GM12878 (cell line): ENCODE measurements around the gene PRCD. TPM values are rescaled to one million over a fixed set of nuclear protein-coding genes. Genes with fewer than 3 reads are reported as not detected.
A peak's percentile ranks its signal among the peaks of the same experiment; 100 is the strongest.

Source experiments
- ATAC-seq: fragments of 200-7000 bp; cut with Tn5 transposase; 3 replicates; pipeline ENCODE4 v1.9.1; 2020; ENCODE audit warnings: mild to moderate bottlenecking, moderate library complexity
- BruUV-seq: library from RNA; stranded (reverse); fragments of 400-500 nt; replicated peaks from 2 replicates; lab custom pipeline; 2021; lab: Mats Ljungman, UMichigan
- CTCF ChIA-PET: fragments of 300-600 bp; sonication (Branson Sonifier 250); formaldehyde crosslinking; extraction: SDS; loops from one replicate; lab custom pipeline; 2021; ENCODE audit warnings: inconsistent platforms; lab: Yijun Ruan, JAX
- POLR2A ChIA-PET: fragments of 350-600 bp; formaldehyde crosslinking; extraction: SDS; loops from one replicate; lab custom pipeline; 2021; ENCODE audit warnings: inconsistent platforms; lab: Charles Lee
- RAD21 ChIA-PET: fragments of 300-600 bp; sonication (Branson Sonifier 250); formaldehyde crosslinking; loops from one replicate; lab custom pipeline; 2023; ENCODE audit warnings: antibody characterized with exemption; ENCODE audit not compliant: unreplicated experiment; lab: Charles Lee
- SMC1A ChIA-PET: fragments of 300-600 bp; sonication (Branson Sonifier 250); formaldehyde crosslinking; loops from one replicate; lab custom pipeline; 2023; ENCODE audit not compliant: unreplicated experiment, uncharacterized antibody; lab: Charles Lee
- DNase-seq: peaks from one replicate; pipeline ENCODE4 v3.0.0-alpha.2; 2011; ENCODE audit warnings: low read depth, low spot score
- FAIRE-seq: peaks from 3 replicates; lab custom pipeline; 2011; peaks lifted over from hg19 to GRCh38; lab: Jason Lieb, UNC
- H2AFZ ChIP-seq: 2 replicates; pipeline ENCODE4 v1.6.0; 2011; ENCODE audit warnings: low read depth, low read length, control low read depth; ENCODE audit not compliant: control insufficient read depth
- H3K27ac ChIP-seq: 2 replicates; pipeline ENCODE4 v1.5.1; 2011; ENCODE audit warnings: control low read depth; ENCODE audit not compliant: control insufficient read depth, insufficient read depth
- H3K27me3 ChIP-seq, 2 experiments: replicated peaks in 1 of 2; 2 replicates each; pipeline versions ENCODE4 v1.6.0 to v1.6.1; 2011; ENCODE audit warnings: low read length in 1 of 2; ENCODE audit not compliant: control insufficient read depth in 2 of 2, insufficient read depth in 2 of 2
- H3K36me3 ChIP-seq, 2 experiments: 2 replicates each; pipeline ENCODE4 v1.5.1; 2011; ENCODE audit warnings: low read length in 1 of 2; ENCODE audit not compliant: control insufficient read depth in 2 of 2, insufficient read depth in 2 of 2
- H3K4me1 ChIP-seq: 2 replicates; pipeline ENCODE4 v1.6.1; 2011; ENCODE audit warnings: mild to moderate bottlenecking, low read length, moderate library complexity, mixed read lengths; ENCODE audit not compliant: control insufficient read depth, insufficient read depth
- H3K4me2 ChIP-seq: 2 replicates; pipeline ENCODE4 v1.6.0; 2011; ENCODE audit warnings: control low read depth; ENCODE audit not compliant: control insufficient read depth, insufficient read depth
- H3K4me3 ChIP-seq: fragments of 200-600 bp; sonication (generic); 2 replicates; pipeline ENCODE4 v1.5.1; 2016
- H3K79me2 ChIP-seq: 2 replicates; pipeline ENCODE4 v1.6.0; 2011; ENCODE audit warnings: low read length; ENCODE audit not compliant: control insufficient read depth, insufficient read depth
- H3K9ac ChIP-seq: 2 replicates; pipeline ENCODE4 v1.8.0; 2011; ENCODE audit warnings: low read length, control low read depth, mixed read lengths; ENCODE audit not compliant: control insufficient read depth, insufficient read depth
- H3K9me3 ChIP-seq: replicated peaks from 3 replicates; pipeline ENCODE4 v1.5.1; 2011; ENCODE audit warnings: mild to moderate bottlenecking, low read length; ENCODE audit not compliant: control insufficient read depth, insufficient read depth
- H4K20me1 ChIP-seq: 2 replicates; pipeline ENCODE4 v1.6.0; 2011; ENCODE audit not compliant: control insufficient read depth, insufficient read depth
- ETV6 ChIP-seq, 2 experiments: fragments of 450-650 bp in 1 of 2; IDR thresholded peaks in 1 of 2; conservative IDR thresholded peaks in 1 of 2; 2 replicates each; pipeline ENCODE4 v1.6.1; 2014; ENCODE audit warnings: antibody characterized with exemption in 1 of 2, borderline replicate concordance in 1 of 2, low read depth in 1 of 2, mild to moderate bottlenecking in 1 of 2, moderate library complexity in 1 of 2
- GABPA ChIP-seq: IDR thresholded peaks from 2 replicates; pipeline ENCODE4 v1.6.1; 2014; ENCODE audit warnings: antibody characterized with exemption, low read depth, mild to moderate bottlenecking, inconsistent platforms
- NFYA ChIP-seq: IDR thresholded peaks from 2 replicates; pipeline ENCODE4 v1.6.1; 2011; ENCODE audit warnings: low read depth, mild to moderate bottlenecking, low read length, improper control_type of control experiment, borderline replicate concordance
- NFYB ChIP-seq: IDR thresholded peaks from 2 replicates; pipeline ENCODE4 v1.6.1; 2011; ENCODE audit warnings: low read depth, mild to moderate bottlenecking, low read length, improper control_type of control experiment, moderate library complexity; ENCODE audit not compliant: insufficient read depth
- STAT3 ChIP-seq: IDR thresholded peaks from 2 replicates; pipeline ENCODE4 v1.6.1; 2011; ENCODE audit warnings: low read depth, low read length, improper control_type of control experiment
- WGBS: methylation state at CpG from one replicate; pipeline ENCODE4 v1.1.6; 2016; ENCODE audit warnings: low lambda C conversion rate; ENCODE audit not compliant: insufficient replicate concordance, insufficient coverage; ENCODE audit errors: missing lambda C conversion rate; 5-methylcytosine and 5-hydroxymethylcytosine counted together
- in situ Hi-C: fragments of 300-500 bp; cut with MboI; formaldehyde crosslinking; loops from 9 replicates; pipeline ENCODE4 v1.14.3; 2018; ENCODE audit warnings: mixed read lengths
- intact Hi-C: fragments of 100-400 bp; cut with micrococcal nuclease; formaldehyde crosslinking; loops from one replicate; pipeline ENCODE4 v1.14.2; 2022; ENCODE audit not compliant: unreplicated experiment
- polyA plus RNA-seq, 11 experiments: library from polyadenylated mRNA; depleted of rRNA in 4 of 11; unstranded in 6 of 11; stranded (reverse) in 5 of 11; fragments of >200 nt; fragmentation: Nextera tagmentation in 4 of 11; fragmentation: Illumina TruSeq in 1 of 11; extraction: Ambion mirVana in 4 of 11; extraction: Trizol in 1 of 11; gene quantifications; 1 replicate in 1 of 11; 2 replicates in 10 of 11; pipeline versions ENCODE4 v1.2.1 to v1.2.3, GENCODE V29; 2011 to 2016; ENCODE audit warnings: inconsistent platforms in 2 of 11, missing spikeins in 2 of 11, low read depth in 1 of 11
- total RNA-seq, 4 experiments: library from RNA; depleted of rRNA in 3 of 4; stranded (reverse); fragments of >200 nt in 3 of 4; fragmentation: Illumina TruSeq in 1 of 4; extraction: Trizol in 1 of 4; gene quantifications; 2 replicates each; pipeline versions ENCODE4 v1.2.1 to v1.2.3, GENCODE V29; 2013 to 2021
- TF ChIP-seq, protein P1 (sequence below): fragments of 450-650 bp; conservative IDR thresholded peaks from 2 replicates; pipeline ENCODE4 v1.6.1; 2017; ENCODE audit warnings: mild to moderate bottlenecking, moderate library complexity
- TF ChIP-seq, protein P2 (sequence below): fragments of 450-650 bp; IDR thresholded peaks from 2 replicates; pipeline ENCODE4 v1.6.1; 2016; ENCODE audit warnings: mild to moderate bottlenecking, moderate library complexity, borderline replicate concordance
- TF ChIP-seq, protein P3 (sequence below): IDR thresholded peaks from 2 replicates; pipeline ENCODE4 v1.6.1; 2012; ENCODE audit warnings: low read length, inconsistent platforms

Gene PRCD
- total and polyA plus RNA-seq, 10 of the 15 experiments (the other 5 are each of a cell fraction or from before 2014, with no cell fraction given), result 0.18 to 0.95 (median 0.34) TPM; not detected in 4

- TF ChIP-seq, protein P1, sequence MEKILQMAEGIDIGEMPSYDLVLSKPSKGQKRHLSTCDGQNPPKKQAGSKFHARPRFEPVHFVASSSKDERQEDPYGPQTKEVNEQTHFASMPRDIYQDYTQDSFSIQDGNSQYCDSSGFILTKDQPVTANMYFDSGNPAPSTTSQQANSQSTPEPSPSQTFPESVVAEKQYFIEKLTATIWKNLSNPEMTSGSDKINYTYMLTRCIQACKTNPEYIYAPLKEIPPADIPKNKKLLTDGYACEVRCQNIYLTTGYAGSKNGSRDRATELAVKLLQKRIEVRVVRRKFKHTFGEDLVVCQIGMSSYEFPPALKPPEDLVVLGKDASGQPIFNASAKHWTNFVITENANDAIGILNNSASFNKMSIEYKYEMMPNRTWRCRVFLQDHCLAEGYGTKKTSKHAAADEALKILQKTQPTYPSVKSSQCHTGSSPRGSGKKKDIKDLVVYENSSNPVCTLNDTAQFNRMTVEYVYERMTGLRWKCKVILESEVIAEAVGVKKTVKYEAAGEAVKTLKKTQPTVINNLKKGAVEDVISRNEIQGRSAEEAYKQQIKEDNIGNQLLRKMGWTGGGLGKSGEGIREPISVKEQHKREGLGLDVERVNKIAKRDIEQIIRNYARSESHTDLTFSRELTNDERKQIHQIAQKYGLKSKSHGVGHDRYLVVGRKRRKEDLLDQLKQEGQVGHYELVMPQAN, result no peak
- TF ChIP-seq NFYA, result no peak
- TF ChIP-seq NFYB, result no peak
- TF ChIP-seq, protein P2, sequence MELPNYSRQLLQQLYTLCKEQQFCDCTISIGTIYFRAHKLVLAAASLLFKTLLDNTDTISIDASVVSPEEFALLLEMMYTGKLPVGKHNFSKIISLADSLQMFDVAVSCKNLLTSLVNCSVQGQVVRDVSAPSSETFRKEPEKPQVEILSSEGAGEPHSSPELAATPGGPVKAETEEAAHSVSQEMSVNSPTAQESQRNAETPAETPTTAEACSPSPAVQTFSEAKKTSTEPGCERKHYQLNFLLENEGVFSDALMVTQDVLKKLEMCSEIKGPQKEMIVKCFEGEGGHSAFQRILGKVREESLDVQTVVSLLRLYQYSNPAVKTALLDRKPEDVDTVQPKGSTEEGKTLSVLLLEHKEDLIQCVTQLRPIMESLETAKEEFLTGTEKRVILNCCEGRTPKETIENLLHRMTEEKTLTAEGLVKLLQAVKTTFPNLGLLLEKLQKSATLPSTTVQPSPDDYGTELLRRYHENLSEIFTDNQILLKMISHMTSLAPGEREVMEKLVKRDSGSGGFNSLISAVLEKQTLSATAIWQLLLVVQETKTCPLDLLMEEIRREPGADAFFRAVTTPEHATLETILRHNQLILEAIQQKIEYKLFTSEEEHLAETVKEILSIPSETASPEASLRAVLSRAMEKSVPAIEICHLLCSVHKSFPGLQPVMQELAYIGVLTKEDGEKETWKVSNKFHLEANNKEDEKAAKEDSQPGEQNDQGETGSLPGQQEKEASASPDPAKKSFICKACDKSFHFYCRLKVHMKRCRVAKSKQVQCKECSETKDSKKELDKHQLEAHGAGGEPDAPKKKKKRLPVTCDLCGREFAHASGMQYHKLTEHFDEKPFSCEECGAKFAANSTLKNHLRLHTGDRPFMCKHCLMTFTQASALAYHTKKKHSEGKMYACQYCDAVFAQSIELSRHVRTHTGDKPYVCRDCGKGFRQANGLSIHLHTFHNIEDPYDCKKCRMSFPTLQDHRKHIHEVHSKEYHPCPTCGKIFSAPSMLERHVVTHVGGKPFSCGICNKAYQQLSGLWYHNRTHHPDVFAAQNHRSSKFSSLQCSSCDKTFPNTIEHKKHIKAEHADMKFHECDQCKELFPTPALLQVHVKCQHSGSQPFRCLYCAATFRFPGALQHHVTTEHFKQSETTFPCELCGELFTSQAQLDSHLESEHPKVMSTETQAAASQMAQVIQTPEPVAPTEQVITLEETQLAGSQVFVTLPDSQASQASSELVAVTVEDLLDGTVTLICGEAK, result no peak
Measured at GRCh38 chr17:76560877-76561221, 21.0 kb downstream of the PRCD start (continued).

- BruUV-seq, result no TSS peak
- Histone ChIP-seq H3K36me3 (peaks cover 7 to 26% of the 10 kb centered on the region in 2 experiments), H3K27me3 (no peaks in the 10 kb centered on the region), H3K9ac (peak overlapping the region; percentile 99), H3K27ac (peak overlapping the region; percentile 95), H3K79me2 (peaks cover 63% of the 10 kb centered on the region), H4K20me1 (peaks cover 3% of the 10 kb centered on the region; the same call in 1 of the 2 replicates), H3K4me1 (peaks cover 17% of the 10 kb centered on the region), H3K4me2 (peak overlapping the region; percentile 94), H3K4me3 (peak overlapping the region; percentile 74), H3K9me3 (no peaks in the 10 kb centered on the region), H2AFZ (no peak overlapping the region)
- TF ChIP-seq STAT3 (no peak), ETV6 (conservative IDR thresholded peaks at IDR 0.05 in 1 of 2, IDR thresholded peaks at IDR 0.05 in 1 of 2; ENCODE audit: borderline replicate concordance in 1 of 2, low read depth in 1 of 2) (peak in 1 of 2 experiments; percentile 21; a peak in 1 of 4 replicates), GABPA (0 out of 2 replicates have a peak, but pooled peaks have one; percentile 13)
- TF ChIP-seq, protein P3, sequence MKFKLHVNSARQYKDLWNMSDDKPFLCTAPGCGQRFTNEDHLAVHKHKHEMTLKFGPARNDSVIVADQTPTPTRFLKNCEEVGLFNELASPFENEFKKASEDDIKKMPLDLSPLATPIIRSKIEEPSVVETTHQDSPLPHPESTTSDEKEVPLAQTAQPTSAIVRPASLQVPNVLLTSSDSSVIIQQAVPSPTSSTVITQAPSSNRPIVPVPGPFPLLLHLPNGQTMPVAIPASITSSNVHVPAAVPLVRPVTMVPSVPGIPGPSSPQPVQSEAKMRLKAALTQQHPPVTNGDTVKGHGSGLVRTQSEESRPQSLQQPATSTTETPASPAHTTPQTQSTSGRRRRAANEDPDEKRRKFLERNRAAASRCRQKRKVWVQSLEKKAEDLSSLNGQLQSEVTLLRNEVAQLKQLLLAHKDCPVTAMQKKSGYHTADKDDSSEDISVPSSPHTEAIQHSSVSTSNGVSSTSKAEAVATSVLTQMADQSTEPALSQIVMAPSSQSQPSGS, result 0 out of 2 replicates have a peak, but pooled peaks have one; percentile 2
- 41% methylated on average over 7 of the region's 7 CpGs for WGBS
- intact Hi-C loops, result loop anchor here (10.0 kb wide), 1 partner anchor 133 kb away; no protein-coding TSS in a partner anchor
- SMC1A ChIA-PET, result interaction anchor here (1.6 to 7.2 kb wide), 5 partner anchors 10 to 152 kb away, joined by 3 to 87 read pairs (median 7); no protein-coding TSS in a partner anchor
- RAD21 ChIA-PET, result interaction anchor here (0.8 to 3.0 kb wide), 6 partner anchors 10 to 62 kb away, joined by 3 to 22 read pairs (median 3); no protein-coding TSS in a partner anchor
- DNase-seq (no peak), FAIRE-seq (no peak), ATAC-seq (no peak)
- CTCF ChIA-PET, result interaction anchor here (0.6 to 6.1 kb wide), 6 partner anchors 33 to 255 kb away, joined by 3 to 146 read pairs (median 14); no protein-coding TSS in a partner anchor
- POLR2A ChIA-PET, result interaction anchor here (1.1 kb wide), 1 partner anchor 28 kb away, joined by 3 read pairs; no protein-coding TSS in a partner anchor
- in situ Hi-C loops, result no loop called here
Measured at GRCh38 chr17:76561332-76561731, 21.5 kb downstream of the PRCD start.
